Effector CD8-positive, alpha-beta T cell (primary cell): Measurements from ENCODE around the gene AGBL3.

Experiments used
- DNase-seq: peaks from one replicate; lab custom pipeline; 2025; lab: John Stamatoyannopoulos, UW
- total RNA-seq, 4 experiments: gene quantifications; one replicate each; lab custom pipeline; 2026; lab: John Stamatoyannopoulos, UW

The AGBL3 gene
- total RNA-seq = 2.2 to 5.5 (median 4.0) reads per million in 4 experiments

GRCh38 chr7:134986363-134987251 lies at the start of gene AGBL3:
Gene AGBL3 (plus strand): TSS chr7:134986508. CDS start chr7:134987934, 1,426 bp downstream.
- peak; percentile 85 for DNase-seq

- DNase-seq = no peak
These were observed 49.3 kb upstream of the AGBL3 start for GRCh38 chr7:134936893-134937510.

DNA sequence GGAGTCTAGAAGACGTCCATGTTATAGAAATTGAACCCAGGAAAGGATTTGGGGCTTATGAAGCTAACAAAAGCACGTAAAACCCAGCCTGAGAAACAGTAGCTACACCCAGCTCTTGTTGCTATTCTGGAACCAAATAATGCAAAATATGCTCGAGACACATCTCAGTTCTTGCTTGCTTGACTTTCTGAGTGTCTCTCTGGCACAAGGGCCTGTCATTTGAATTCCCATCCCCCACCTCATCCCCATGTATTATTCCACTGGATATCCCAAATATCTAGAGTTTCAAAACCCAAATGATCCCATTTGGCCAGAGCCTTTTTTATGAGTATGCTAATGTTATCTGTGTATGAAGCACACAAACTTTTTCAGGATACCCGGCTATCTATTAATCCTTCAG lies 48.2 kb upstream of the AGBL3 start:
- DNase-seq = no peak

DNA sequence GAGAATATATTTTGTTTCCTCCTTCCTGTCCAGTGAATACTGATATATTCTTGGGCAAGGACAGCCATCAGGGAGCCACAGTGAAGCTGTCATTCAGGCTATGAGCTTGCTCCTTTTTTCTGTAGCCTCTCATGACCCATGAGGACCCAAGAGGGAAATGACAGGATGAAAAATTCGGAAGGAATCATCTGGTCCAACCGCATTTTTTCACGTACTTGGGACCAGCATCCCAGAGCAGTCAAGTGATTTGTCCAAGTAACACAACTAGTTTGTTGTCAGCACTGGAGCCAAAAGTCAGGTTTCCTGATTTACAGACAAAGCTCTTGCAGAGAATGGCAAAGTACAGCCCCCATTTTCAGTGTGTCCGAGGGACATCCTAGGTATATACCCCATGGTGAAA lies 47.2 kb upstream of the AGBL3 start:
- no peak for DNase-seq

DNA sequence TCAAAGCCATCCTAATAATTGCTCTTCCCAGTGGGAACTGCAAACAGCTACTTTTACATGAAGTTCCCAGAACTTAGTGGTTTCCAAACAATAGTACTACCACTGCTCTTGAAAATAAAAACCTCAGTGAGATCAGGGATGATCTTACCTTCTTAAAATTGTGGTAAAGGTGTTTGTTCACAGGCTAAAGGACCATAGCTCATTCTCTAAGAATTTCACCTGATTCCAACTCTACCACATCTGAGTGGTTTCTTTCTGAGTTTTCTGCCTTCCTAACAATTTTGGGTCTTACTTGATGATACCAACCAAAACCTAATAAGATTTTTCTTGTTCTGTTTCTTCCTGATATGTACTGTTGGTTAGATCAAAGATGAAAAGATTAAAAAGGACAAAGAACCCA lies 45.6 kb upstream of the AGBL3 start:
- DNase-seq = no peak

GRCh38 chr7:134941185-134941900 lies 45.0 kb upstream of the AGBL3 start:
- DNase-seq = no peak

- no peak for DNase-seq
These were observed 44.4 kb upstream of the AGBL3 start for GRCh38 chr7:134941952-134942351.

DNA sequence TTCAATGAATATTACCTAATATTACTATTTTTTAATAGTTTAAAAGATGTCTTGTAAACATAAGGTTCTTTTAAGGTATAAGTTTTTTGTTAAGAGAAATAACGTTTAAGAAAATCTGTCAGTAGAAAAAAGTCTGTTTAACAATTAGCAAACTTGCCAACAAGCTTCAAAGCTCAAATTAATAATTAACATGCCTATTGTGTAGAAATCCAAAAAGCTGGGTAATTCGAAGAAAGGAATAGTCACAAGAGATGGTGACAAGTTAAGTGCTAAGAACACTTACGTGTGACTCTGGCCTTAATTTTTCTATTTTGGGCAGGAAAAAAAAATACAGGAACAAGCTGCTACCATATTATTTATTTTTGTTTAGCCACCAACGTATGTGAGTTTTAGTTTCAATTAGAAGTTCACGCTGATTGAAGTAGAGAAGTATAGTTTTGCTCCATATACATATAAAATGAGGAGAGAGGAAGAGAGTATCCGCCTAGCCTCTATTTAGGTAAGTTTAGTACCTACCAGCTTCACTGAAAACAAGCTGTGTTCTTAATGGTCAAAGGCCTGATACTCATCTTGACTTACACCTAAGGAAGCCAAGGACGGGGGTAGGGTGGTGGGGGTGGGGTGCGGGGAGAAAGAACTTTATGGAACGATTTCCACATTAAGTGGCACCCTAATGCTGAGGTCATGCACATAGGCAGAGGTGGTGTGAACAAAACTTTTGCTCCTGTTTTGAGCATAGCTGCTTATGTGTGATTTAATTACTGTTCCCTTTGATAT lies 43.4 kb upstream of the AGBL3 start:
- DNase-seq = no peak

DNA sequence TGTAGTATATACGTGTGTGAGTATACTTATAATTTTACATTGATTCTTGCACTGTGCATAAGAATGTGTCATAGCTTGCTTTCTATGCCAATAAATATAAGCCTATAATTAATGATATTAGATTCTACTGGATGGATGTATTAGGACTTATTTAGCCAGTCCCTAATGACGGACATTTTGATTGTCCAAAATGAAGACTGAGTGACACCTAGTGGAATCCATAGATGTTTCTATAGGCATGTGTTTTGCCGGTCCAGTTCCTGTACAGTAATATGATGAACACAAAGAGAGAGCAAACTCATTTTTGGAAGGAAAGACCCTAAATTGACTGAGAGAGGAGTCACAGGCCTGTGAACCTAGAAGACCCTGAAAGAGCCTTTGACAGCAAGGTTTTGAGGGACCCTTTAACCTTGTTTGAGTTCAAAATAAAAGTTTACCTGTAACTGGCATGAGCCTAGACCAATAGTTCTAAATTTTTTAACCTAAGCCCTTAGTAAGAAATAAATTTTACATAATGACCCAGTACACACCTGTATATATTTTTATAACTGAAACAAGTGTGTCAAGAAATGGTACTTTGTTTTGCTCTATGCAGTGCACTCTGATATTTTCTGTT lies 42.4 kb upstream of the AGBL3 start:
- DNase-seq = no peak

DNA sequence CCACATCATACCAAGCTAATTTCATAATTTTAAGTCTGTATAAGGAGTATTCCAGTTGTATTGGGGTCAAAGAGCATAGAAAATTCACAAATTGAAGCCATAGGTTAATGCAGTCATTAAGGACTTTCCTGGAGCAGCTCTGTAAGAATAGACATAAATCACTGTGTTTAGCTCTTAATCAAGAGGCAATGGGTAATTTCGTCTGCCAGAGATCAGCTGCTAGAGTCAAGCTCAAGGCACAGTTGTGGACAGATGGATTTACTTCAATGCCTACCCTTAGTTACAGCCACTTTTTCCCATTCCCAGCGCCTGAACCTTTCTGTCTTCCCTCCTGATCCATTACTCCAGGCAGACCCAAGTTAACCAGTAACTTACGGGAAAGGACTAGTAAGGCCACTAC lies 40.6 kb upstream of the AGBL3 start:
- DNase-seq = no peak

DNA sequence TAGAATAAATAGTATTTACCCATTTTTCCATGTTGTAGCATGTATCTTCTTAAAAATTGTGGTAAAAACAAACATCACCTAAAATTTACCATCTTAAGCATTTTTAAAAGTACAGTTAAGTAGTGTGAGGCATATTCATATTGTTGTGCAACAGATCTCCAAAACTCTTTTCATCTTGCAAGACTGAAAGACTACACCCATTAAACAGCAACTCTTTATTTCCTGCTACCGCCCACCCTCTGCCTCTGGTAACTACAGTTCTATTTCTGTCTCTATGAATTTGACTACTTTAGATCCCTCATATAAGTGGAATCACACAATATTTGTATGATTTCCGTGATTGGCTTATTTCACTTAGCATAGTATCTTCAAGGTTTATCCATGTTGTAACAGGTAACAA lies 40.0 kb upstream of the AGBL3 start:
- no peak for DNase-seq

DNA sequence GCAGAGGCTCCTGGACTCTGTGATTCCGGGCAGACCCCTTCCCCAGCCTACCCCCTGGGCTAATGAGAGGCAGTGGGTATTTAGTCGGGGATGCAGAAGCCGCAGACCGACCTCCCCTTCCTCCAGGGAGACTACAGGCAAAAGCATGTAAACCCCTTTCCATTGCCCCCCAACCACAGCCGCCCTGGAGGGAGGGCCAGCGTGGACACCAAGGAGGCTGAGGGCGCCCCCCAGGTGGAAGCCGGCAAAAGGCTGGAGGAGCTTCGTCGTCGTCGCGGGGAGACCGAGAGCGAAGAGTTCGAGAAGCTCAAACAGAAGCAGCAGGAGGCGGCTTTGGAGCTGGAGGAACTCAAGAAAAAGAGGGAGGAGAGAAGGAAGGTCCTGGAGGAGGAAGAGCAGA lies 39.0 kb upstream of the AGBL3 start:
- DNase-seq = no peak

- no peak for DNase-seq
These were observed 38.5 kb upstream of the AGBL3 start for GRCh38 chr7:134947831-134948230.

DNA sequence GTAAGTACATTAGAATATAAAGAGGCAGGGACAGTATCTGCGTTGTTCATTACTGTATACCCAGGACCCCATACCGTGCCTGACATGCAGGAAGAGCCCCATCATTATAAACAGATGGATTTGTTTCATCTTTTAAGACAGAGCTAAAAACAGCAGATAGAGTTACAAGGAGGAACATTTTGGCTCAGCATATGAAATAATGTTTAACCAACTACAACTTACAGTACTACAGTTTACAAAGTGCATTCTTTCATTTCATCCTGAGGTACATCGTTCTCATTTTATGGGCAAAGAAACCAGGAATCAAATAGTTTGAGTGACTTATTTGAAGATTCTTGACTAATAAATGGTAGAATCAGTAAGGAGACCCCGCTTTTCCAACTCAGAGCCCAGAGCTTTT lies 38.1 kb upstream of the AGBL3 start:
- no peak for DNase-seq

DNA sequence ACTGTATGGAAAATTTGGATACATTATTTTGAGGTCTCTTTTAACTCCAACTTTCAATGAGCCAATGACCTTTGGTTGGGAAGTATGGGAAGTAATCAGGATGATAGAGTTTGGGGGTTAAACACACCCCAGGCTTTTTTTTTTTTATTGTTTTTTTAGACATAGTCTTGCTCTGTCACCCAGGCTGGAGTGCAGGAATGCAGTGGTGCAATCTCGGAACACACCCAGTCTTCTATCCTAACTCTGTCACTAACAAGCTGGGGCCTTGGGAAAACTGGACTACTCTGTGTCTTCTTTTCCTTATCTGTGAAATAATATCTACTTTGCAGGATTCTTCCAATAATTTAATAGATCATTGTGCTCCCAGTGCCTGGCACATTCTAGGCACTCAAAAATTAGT lies 37.6 kb upstream of the AGBL3 start:
- DNase-seq = no peak

- no peak for DNase-seq
These were observed 37.1 kb upstream of the AGBL3 start for GRCh38 chr7:134949171-134949570.

DNA sequence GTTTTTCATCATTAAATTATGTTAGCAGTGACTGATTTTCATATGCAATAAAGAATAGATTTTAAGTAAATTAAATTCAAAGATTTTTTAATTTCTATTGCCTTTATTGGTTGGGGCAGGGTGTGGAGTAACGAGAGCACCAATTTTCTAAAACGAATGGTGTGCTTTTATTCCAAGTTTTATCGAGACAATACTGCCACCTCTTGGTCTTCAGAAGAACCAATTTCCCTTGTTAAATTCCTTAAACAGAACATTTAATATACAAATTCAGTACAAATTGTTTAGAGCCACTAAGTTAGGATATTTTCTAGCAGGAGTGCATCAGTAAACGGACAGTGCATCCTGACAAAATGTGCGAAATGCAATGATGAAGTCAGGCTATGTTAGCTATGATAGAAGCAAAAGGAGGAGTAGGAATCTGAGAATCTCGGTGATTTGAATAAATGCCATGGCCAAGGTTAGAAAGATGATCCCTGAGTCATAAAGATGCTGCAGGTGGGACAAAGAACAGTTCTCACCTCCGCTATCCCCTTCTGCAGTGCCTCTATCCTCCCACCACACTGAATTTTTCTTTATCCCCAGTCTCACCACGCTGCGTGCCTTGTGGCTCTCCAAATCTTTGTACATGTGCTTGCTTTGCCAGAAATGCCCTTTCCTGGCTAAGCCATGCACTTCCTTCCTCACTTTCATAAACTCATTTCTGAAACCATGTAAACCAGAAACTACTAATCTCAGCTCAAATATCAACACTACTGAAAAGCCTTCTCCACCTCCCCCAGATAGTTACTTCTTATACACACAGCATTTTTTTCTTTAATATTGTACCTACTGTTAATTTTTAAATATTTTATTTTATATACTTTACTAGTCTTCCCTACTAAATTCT lies 31.9 kb upstream of the AGBL3 start:
- no peak for DNase-seq

GRCh38 chr7:134957005-134957404 lies 29.3 kb upstream of the AGBL3 start:
- DNase-seq = no peak

DNA sequence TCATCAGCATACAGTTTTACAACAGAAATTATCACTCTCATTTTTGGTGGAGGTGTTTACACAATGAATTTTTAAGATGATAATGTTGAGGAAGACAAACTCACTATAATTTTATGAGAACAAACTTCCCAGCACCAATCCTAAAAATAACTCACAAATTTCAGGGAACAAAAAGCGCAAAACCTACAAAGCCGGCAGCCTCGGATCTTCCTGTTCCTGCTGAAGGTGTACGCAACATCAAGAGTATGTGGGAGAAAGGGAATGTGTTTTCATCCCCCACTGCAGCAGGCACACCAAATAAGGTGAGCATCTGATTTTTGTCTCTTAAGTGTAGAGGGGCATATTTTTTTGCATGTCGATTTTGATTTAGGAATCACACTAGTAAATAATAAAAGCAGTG lies 26.5 kb upstream of the AGBL3 start:
- no peak for DNase-seq

GRCh38 chr7:134962270-134962780 lies 24.0 kb upstream of the AGBL3 start:
- no peak for DNase-seq
